GM18505 (cell line): Measurements from ENCODE around the gene ZNF365.
"Not testable (repeated sequence)": the region's sequence is repeated elsewhere in the genome, so short reads cannot be mapped to it uniquely, and the experiment has no call there.

ENCODE experiments used
- ATAC-seq: cut with Tn5 transposase; IDR thresholded peaks from one replicate; pipeline ENCODE4 v1.9.1; 2021; ENCODE audit not compliant: unreplicated experiment
- POLR2A ChIP-seq: IDR thresholded peaks from 4 replicates; pipeline ENCODE4 v1.6.1; 2011; ENCODE audit warnings: borderline replicate concordance; ENCODE audit not compliant: insufficient read depth, insufficient read length; ENCODE audit errors: extremely low read depth

Gene ZNF365

DNA sequence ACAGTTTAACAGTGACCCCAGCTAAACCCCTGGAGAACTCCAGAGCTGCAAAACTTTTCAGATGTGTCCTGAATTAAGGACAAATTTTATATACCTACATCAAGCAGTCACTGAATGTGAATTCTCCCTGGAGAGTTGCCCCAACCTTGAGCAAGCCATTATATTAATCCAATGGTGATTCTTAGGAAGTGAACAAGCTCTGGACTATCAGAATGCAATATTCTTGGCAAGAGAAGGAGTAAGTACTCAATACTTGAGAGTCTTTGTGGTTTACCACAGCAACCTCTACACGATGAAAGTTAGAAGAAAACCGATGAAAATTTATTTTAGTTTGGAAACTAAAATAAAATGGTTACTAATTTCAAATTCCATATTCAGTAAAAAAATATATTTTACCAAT is 19.3 kb upstream of the ZNF365 start:
- no peak for TF ChIP-seq POLR2A
- no peak for ATAC-seq

DNA sequence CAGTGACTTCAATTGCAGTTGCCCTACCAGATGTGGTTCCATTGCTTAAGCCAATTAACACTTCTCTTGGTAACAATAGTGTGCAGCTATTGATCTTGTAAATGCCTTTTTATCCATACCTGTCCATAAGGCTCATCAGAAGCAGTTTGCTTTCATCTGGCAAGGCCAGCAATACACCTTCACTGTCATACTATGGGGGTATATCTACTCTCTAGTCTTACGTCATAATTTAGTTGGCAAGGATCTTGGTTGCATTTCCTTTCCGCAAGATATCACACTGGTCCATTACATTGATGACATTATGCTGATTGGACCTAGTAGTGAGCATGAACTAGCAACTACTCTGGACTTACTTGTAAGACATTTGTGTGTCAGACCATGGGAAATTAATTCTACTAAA is 17.7 kb upstream of the ZNF365 start:
- TF ChIP-seq POLR2A, result no peak
- ATAC-seq, result no peak

DNA sequence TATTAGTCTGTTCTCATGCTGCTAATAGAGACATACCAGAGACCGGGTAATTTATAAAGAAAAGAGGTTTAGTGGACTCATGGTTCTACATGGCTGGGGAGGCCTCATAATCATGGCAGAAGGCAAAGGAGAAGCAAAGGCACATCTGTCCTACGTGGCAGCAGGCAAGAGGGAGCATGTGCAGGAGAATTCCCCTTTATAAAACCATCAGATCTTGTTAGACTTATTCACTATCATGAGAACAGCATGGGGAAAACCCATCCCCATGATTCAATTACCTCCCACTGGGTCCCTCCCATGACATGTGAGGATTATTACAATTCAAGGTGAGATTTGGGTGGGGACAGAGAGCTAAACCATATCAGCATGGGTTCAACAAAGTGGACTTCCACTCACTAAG is 16.0 kb upstream of the ZNF365 start:
- not testable (repeated sequence) for ATAC-seq

DNA sequence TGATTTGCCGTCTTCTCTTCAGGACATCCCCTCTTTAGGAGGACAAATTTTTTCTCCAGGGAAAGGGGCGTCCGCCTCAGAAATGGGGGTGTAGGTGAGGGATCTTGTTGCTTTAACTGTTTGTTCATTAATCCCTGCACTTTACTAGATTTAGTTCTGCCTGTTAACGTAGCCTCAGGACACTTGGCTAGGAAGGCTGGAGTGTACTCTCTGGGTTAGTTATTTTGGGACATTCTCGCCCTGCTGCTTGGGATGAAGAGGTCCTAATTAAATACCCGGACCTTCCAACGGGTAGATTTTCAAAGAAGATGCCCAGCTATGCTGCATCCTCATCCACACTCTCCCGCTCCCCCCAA is 552 bp upstream of the ZNF365 start:
- no peak for ATAC-seq
- no peak for TF ChIP-seq POLR2A

DNA sequence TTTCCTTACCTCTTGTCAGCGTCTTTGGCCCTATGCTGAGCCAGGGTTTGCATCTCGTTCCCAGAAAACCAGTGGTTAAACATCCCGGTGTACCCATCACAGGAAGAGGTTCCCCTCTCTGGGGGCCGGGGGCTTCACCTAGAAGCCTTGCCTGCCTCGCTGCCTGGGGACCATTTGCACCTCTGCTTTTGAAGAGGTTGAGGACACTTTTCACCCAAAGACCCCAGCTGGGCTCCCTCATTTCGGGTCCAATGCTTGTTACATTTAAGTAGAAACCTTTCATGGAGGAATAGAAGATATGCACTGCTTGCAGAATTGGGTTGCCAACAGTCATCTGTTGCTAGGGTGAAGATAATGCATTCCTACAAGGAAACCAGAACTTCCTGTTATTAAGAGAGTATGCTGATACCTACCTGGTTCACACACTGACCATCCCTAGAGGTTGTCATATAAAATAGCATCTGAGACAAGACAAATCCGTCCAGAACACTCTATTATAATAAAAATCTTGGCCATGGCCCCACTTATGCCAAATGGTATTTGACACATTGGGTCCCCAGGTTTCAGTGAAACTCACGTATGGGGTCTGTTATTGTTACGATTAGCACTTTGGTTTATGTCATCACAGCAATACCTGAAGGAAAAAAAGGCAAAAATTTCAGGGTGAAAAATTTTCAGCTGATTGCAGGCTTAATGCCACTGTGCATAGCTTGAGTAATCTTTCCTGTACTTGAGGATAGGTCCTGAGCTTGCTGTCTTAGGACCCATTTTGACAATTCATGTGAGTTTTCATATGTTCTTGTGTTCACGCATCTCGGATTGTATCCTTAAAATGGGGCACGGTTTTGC is 917 bp downstream of the ZNF365 start:
- TF ChIP-seq POLR2A, result no peak
- no peak for ATAC-seq

DNA sequence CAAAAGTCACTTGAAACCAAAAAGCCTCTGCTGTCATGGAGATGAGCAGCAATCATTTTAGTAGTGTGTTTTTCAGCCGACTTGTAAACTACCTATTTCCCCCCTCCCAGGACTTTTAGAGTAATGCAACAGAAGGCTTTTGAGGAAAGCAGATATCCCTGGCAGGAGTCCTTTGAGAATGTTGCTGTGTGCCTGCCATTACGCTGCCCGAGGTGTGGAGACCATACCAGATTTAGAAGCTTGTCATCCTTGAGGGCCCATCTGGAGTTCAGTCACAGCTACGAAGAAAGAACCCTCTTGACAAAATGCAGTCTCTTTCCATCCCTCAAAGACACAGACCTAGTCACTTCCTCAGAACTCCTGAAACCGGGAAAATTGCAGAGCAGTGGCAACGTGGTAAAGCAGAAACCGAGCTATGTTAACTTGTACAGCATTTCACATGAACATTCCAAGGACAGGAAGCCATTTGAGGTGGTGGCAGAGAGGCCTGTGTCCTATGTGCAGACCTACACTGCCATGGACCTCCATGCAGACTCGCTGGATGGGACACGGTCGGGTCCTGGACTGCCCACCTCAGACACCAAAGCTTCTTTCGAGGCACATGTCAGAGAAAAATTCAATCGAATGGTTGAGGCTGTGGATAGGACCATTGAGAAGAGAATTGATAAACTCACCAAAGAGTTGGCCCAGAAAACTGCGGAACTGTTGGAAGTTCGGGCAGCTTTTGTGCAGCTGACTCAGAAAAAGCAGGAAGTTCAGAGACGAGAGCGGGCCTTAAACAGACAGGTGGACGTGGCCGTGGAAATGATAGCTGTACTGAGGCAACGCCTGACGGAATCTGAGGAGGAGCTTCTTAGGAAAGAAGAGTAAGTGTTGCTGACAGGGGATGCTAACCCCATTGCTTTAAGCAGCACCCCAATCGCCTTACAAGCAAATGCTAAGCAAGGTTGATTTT is 2.2 kb downstream of the ZNF365 start:
- TF ChIP-seq POLR2A, result no peak
- no peak for ATAC-seq

DNA sequence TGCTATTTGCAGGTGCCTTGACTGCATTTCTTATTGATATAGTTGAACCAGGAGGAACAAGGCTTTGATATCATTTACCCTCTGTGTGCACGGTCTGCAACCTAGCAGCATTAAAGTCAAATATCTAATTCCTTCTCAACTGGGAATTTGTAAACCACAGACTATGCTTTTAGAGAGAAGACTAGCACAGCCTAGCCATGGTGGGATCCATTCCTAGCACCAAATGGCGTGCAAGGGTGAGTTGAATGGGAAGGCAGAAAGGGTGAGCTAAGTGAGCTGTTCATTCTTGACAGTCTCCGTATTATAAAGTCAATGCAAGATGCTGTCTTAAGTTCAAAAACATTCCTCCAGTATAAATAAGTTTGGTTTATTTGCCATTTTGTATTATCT is 2.9 kb downstream of the ZNF365 start:
- TF ChIP-seq POLR2A, result no peak
- no peak for ATAC-seq

DNA sequence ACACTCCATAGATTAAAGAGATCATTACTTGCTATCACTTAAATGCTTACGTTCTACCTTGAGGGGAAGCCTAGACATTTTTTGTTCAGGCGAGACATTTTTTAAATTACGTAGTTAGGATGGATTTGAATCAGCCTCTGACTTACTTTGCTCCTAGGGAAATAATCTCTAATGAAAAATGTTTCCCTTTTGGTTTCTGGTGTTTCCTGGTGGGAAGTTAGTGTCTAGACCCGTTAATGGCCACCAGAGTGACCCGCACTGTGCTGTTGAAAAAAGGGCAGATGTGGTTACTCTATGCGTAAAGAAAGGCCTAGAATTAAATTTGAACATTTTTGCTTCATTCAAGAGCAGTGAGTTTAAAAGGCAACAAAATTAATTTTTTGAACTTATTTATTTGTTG is 3.8 kb downstream of the ZNF365 start:
- no peak for ATAC-seq
- no peak for TF ChIP-seq POLR2A

DNA sequence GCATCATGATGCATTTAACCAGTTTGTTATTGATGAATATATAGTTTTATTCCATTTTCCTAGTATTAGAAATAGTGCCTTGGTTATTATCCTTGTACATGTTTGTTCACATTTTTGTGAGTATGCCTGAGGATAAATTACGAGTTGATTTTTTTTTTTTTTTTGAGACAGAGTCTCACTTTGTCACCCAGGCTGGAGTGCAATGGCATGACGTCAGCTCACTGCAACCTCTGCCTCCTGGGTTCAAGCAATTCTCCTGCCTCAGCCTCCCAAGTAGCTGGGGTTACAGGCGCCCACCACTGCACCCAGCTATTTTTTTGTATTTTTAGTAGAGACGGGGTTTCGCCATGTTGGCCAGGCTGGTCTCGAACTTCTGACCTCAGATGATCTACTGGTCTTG is 4.7 kb downstream of the ZNF365 start:
- not testable (repeated sequence) for ATAC-seq

DNA sequence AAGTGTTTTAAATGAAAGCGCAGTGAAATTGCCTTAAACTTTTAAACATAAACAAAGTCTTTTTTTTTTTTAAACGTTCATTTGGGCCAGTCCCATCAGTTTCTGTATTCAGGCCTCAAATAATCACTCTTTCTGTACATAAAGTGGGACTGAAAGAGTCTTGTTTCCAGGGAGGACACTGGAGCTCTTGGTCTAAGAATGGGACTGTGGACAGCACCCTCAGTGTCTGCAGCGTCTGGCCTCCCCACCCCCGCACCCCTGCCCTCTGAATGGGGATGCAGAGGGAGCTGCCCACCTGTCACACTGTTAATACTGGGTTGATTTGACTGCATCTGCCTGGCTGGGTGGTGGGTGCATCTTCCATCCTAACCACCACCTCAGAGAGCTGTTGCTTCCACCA is 5.2 kb downstream of the ZNF365 start:
- TF ChIP-seq POLR2A, result no peak
- no peak for ATAC-seq

DNA sequence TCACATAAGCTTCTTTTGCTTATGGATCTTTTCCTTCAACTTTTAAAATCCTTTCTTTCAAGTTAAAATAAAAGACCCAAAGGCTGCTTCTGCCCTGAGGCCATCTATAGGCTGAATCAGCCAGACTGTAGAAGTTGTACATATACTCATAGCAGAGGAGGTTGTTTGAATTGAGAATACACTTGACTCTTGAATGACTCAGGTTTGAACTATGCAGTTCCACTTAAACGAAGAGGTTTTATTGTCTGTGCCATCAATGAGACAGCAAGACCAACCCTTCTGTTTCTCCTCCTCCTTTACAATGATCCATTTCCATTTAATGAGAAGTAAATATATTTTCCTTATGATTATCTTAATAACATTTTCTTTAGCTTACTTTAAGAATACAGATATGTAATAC is 5.8 kb downstream of the ZNF365 start:
- no peak for ATAC-seq
- no peak for TF ChIP-seq POLR2A

DNA sequence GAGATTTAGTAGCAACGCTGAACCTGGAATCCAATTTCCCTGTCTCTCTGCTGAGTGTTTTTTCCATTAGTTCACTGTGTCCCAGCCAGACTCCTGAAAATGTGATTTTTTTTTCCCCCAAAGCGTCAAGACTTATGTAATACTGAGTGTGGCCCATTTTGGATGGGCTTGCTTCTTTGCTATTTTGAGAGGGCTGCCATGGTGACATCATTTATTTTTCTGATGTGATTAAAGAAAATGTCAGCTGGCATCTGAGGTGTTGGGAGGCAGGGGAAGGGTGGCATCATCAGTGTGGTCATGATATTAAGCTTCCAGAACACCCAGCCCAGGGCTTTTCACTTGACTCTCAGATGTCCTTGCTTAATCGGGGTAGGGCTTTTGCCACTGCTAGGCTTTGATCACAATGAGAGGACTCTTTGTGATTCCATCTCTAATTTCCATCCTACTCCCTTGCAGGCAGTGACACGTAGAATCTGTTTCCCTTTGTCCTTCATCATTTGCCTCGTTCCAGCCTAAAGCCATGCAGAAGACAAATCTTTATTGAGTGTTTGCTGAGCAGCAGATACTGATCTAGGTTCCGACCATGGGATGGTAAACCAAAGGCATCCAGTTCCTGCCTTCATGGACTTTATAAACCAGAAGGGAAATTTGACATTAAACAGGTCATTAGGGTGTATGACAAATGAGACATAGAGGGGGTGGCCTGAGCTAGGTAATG is 7.4 kb downstream of the ZNF365 start:
- ATAC-seq, result no peak
- no peak for TF ChIP-seq POLR2A

DNA sequence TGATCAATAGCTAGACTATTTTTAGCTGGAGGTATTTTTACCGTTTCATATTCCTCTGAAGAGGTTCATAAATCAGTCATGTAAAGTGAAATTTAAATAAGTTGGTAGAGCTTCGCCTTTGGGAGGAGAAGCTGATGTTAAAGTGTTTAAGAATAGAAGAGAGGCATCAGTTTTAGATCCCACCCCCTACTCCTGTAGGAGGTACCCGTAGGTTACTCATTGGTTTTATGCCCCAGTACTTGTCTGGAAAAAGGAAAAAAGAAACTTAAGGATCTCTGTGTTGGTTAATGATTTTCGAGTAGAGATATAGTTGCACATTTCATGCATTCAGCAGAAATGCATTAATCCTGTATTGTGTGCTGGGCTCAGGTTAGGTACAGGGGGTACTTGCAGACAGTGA is 8.7 kb downstream of the ZNF365 start:
- no peak for ATAC-seq
- no peak for TF ChIP-seq POLR2A
